IgD-negative memory B cell (primary cell): Measurements from ENCODE around the gene CER1. TPM values are rescaled to one million over a fixed set of nuclear protein-coding genes. Genes with fewer than 3 reads are reported as not detected.
"Not testable (repeated sequence)": the region's sequence is repeated elsewhere in the genome, so short reads cannot be mapped to it uniquely, and the experiment has no call there.

ENCODE experiments used
- H3K27ac Mint-ChIP-seq, 3 donors: one replicate each; pipeline ENCODE4 v1.8.0; 2020 to 2022; ENCODE audit warnings: mild to moderate bottlenecking in 3 of 3, mixed read lengths in 3 of 3, moderate library complexity in 1 of 3
- H3K27me3 Mint-ChIP-seq: one replicate; pipeline ENCODE4 v1.8.0; 2021; ENCODE audit warnings: mixed read lengths
- H3K36me3 Mint-ChIP-seq: one replicate; pipeline ENCODE4 v1.8.0; 2020; ENCODE audit warnings: mild to moderate bottlenecking, mixed read lengths
- H3K4me1 Mint-ChIP-seq, 3 donors: one replicate each; pipeline ENCODE4 v1.8.0; 2020 to 2022; ENCODE audit warnings: mixed read lengths in 3 of 3, mild to moderate bottlenecking in 1 of 3
- H3K4me3 Mint-ChIP-seq, 4 donors: one replicate each; pipeline ENCODE4 v1.8.0; 2020 to 2022; ENCODE audit warnings: mild to moderate bottlenecking in 4 of 4, mixed read lengths in 4 of 4, moderate library complexity in 3 of 4
- H3K9me3 Mint-ChIP-seq, 3 donors: one replicate each; pipeline ENCODE4 v1.8.0; 2020 to 2021; ENCODE audit warnings: mixed read lengths in 3 of 3, mild to moderate bottlenecking in 1 of 3
- polyA plus RNA-seq: library from polyadenylated mRNA; unstranded; fragments of 300-500 nt; fragmentation: Illumina TruSeq; gene quantifications from one replicate; pipeline ENCODE4 v1.2.3, GENCODE V29; 2021

CER1 gene
- polyA plus RNA-seq, 1 donor from 2014 or later, result not detected

DNA sequence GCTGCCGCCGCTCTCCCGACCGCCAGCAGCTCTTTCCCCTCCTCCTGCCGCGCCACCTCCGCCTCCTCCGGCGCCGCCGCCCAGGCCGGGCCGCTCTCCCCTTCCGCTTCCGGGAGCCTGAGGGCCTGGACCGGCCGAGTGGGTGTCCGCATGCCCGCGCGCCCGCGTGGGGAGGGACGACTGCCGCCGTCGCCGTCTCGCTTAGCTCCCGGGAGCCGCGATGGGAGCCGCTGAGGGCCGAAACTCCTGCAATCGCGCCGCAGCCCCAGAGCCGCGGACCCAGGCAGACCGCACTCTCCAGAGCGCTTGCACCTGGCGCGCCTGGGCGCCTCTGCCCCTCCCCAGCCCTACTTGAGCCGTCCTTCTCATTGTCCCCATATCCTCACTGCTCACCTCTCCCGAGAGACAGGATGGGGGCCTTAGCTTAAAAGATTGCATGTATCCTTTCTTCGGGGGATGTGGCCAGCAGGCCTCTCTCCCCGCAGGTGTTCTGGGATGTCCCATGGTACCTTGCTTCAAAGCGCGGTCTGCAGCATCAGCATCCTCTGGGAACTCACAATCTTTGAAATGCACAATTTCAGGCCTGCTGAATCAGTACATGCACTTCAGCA is 29.2 kb downstream of the CER1 start, which contains the start of gene ZDHHC21:
TSS of gene ZDHHC21 (minus strand) at position 182 of the 611 bp plus-strand sequence. CDS start 19,092 bp downstream, outside the sequence.
- H3K36me3 Mint-ChIP-seq, result no peaks in the 10 kb centered on the region
- H3K4me3 Mint-ChIP-seq, result peak within 1 kb of the TSS; percentile 76 to 98 (median 94)
- H3K4me1 Mint-ChIP-seq, result peaks cover 29 to 41% (median 38%) of the 10 kb centered on the region in 3 donors
- H3K27ac Mint-ChIP-seq, result peak within 1 kb of the TSS; percentile 48 to 90 (median 63)
- H3K9me3 Mint-ChIP-seq, result no peaks in the 10 kb centered on the region
- no peaks in the 10 kb centered on the region for H3K27me3 Mint-ChIP-seq

DNA sequence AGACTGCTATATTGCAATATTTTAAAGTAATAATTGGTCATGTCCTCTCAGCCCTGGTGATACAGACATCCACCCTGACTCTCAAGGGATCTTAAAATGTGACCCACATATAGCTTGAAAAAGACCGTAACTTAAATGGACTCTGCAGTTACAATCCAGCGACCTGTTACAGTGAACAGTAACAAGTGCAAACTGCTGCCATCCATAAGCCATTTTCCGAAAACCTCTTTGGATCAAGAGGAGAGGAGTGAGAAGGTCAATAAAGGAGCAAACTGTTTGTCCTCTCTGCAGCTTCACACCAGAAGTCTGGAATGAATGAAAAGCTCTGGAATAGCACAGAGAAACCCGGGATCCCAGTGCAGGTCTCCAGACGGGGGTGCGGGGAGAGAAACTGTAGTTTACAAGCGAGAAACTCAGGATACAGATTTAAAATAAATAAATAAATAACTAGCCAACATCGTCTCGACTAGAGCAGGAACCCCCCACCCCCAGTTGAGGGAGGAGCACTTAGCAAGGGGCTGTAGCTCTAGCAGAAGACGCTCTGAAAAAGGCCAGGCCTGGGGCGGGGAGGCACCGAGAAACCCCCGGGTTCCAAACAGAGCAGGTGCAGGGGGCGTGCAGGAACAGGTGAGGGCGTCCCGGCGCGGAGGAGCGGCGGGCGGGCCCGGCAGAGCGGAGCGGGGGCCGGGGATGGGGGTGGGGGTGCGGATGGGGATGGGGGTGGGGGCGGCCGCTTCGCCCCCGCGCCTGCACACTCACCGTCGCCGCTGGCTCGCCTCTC is 29.9 kb downstream of the CER1 start:
- peak overlapping the region; percentile 24 to 88 (median 63) for H3K27ac Mint-ChIP-seq
- H3K36me3 Mint-ChIP-seq, result no peaks in the 10 kb centered on the region
- peaks cover 34 to 47% (median 43%) of the 10 kb centered on the region in 3 donors for H3K4me1 Mint-ChIP-seq
- H3K4me3 Mint-ChIP-seq, result peak overlapping the region; percentile 76 to 98 (median 94)
- no peaks in the 10 kb centered on the region for H3K27me3 Mint-ChIP-seq
- H3K9me3 Mint-ChIP-seq, result no peaks in the 10 kb centered on the region

DNA sequence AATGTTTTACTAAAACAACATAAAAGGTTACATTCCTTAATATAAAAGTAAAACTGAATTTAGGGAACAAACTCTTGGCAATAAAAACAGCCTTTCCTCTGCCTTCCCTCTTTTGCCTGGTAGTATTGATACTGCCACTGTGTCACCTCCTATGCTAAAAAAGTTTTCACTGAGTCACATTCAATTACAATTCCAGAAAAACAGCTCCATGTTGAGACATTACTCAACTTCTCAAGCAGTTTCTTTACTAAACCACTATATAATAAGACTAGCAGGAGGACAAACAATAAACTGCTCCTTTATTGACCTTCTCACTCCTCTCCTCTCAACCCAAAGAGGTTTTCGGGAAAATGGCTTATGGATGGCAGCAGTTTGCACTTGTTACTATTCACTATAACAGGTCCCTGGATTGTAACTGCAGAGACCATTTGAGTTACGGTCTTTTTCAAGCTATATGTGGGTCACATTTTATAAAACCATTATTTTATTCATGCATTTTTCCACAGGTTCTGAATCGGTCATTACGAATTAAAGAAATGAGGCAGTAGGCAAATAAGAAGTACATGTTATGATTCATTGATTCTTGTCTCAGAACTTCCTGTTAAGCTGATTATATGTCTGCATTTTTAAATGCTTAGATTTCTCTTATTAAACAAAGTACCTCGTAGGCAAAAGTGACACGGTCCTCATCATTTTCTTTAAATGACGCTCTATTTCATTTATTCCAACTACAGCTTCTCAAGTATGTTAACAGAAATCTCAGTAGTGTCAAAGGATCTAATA is 31.4 kb downstream of the CER1 start:
- Mint-ChIP-seq H3K9me3 (no peaks in the 10 kb centered on the region), H3K4me1 (peaks cover 42 to 55% (median 43%) of the 10 kb centered on the region in 3 donors), H3K27ac (peak overlapping the region; percentile 63 to 89 (median 82)), H3K27me3 (no peaks in the 10 kb centered on the region), H3K4me3 (peak overlapping the region; percentile 59 to 93 (median 74)), H3K36me3 (no peaks in the 10 kb centered on the region)

DNA sequence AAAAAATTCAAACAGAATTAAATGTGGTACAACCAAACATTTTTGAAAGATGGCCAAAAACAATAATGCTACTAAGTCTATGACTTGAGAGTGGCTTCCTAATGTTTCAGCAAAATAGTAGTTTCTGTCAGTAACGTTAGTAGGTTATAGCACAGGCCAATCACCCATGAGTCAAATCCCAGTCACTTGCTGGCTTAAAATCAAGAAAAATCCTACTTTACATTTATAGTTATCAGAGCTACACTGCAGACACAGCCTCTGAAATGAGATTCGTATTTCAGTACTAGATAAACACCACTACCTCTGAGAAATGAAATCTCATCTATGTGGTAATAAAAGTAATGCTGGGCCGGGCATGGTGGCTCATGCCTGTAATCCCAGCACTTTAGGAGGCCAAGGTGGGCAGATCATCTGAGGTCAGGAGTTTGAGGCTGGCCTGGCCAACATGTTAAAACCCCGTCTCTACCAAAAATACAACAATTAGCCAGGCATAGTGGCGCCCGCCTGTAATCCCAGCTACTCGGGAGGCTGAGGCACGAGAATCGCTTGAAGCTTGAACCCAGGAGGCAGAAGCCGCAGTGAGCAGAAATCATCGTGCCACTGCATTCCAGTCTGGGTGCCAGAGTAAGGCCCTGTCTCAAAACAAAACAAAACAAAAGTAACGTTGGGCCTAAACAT is 35.4 kb downstream of the CER1 start:
- Mint-ChIP-seq H3K4me3 (peak overlapping the region in 2 of 4 donors; percentile 22 to 72), H3K36me3 (peaks cover 5% of the 10 kb centered on the region), H3K9me3 (no peaks in the 10 kb centered on the region), H3K27me3 (no peaks in the 10 kb centered on the region), H3K4me1 (peaks cover 44 to 49% (median 45%) of the 10 kb centered on the region in 3 donors), H3K27ac (peak overlapping the region; percentile 48 to 89 (median 67))

DNA sequence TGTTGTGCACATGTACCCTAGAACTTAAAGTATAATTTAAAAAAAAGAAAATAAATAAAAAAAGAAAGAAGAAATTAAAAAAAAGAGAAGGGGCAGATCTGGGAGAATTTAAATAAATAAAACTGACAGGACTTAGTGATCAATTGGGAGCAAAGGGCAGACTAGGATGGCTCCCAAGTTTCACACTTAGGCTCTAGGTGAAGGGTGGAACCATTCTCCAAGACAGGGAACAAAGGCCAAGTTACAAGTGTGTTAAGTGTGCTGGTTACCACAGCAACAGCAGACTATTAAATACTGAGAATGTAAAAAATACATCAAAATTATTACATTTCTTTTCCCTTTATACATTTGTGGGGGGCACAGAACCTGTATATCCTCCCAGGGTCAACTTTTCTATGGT is 36.4 kb downstream of the CER1 start:
- H3K4me1 Mint-ChIP-seq, result peaks cover 38 to 48% (median 43%) of the 10 kb centered on the region in 3 donors
- H3K4me3 Mint-ChIP-seq, result no peak overlapping the region
- H3K27ac Mint-ChIP-seq, result peak overlapping the region in 1 of 3 donors; percentile 48
- no peaks in the 10 kb centered on the region for H3K9me3 Mint-ChIP-seq
- H3K27me3 Mint-ChIP-seq, result no peaks in the 10 kb centered on the region
- H3K36me3 Mint-ChIP-seq, result peaks cover 8% of the 10 kb centered on the region

DNA sequence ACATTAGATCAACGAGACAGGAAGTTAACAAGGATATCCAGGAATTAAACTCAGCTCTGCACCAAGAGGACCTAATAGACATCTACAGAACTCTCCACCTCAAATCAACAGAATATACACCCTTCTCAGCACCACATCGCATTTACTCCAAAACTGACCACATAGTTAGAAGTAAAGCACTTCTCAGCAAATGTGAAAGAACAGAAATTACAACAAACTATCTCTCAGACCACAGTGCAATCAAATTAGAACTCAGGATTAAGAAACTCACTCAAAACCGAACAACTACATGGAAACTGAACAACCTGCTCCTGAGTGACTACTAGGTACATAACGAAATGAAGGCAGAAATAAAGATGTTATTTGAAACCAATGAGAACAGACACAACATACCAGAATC is 39.9 kb downstream of the CER1 start:
- H3K27me3 Mint-ChIP-seq, H3K9me3 Mint-ChIP-seq, H3K36me3 Mint-ChIP-seq: not testable (repeated sequence)
- H3K27ac Mint-ChIP-seq, result peak overlapping the region in 1 of 3 donors; percentile 92
- H3K4me1 Mint-ChIP-seq, result peaks cover 25 to 31% (median 29%) of the 10 kb centered on the region in 3 donors
- peak overlapping the region in 1 of 4 donors; percentile 68 for H3K4me3 Mint-ChIP-seq

DNA sequence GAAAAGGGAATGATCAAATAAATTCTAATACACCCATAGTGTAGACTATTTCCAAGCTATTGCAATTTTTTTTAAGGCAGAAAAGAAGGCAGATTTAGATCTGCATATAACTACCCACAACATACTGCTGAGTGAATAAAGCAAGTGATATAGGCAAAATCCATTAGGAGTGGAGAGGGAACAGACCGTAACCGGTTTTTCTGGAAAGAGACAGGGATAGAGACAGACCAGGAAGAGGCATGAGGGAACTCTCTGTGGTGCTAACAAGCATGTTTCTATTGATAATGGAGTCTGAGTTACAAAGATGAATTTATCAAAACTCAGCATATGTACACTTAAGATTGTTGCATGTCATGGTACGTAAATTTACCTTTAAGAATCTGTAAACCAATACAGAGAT is 43.8 kb downstream of the CER1 start:
- H3K36me3 Mint-ChIP-seq, result peaks cover 11% of the 10 kb centered on the region
- H3K4me1 Mint-ChIP-seq, result peaks cover 26 to 41% (median 31%) of the 10 kb centered on the region in 3 donors
- H3K27ac Mint-ChIP-seq, result no peak overlapping the region
- no peaks in the 10 kb centered on the region for H3K9me3 Mint-ChIP-seq
- no peak overlapping the region for H3K4me3 Mint-ChIP-seq
- no peaks in the 10 kb centered on the region for H3K27me3 Mint-ChIP-seq

DNA sequence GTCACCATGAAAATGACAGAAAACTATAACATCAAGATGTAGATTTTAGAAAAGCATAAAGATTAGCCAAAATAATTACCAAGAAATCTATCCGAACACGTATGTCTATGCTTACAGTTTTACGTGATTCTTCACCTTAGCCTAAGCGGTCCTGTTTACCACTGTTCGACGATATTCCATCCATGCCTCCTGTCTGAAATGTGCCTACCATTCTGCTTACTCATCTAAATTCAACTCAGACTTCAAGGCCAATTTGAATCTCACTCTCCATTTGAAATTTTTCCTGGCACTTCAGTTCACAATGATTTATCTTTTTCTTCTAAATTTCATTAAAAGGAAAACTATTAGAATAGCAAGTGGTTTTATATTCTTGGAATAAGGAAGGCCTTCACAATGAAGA is 44.7 kb downstream of the CER1 start:
- Mint-ChIP-seq H3K4me3 (no peak overlapping the region), H3K27me3 (no peaks in the 10 kb centered on the region), H3K4me1 (peaks cover 26 to 39% (median 30%) of the 10 kb centered on the region in 3 donors), H3K27ac (no peak overlapping the region), H3K9me3 (no peaks in the 10 kb centered on the region), H3K36me3 (peaks cover 11% of the 10 kb centered on the region)

DNA sequence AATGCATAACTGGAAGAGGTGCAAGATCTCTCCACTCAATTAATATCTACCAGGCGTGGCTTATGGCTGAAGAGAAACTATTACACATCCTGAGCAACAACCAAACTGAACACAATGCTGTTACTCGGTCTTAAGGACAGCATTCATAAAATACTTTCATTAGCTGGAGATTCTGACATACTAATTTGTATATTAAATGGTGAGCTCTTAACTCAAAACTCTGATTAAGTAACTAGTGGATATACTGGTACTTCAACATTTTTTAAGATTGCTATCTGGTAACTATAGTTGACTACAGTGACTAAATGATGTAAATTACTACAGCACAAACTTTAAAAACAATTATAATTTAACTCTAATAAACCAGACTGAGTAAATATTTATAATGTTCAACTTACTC is 45.1 kb downstream of the CER1 start:
- Mint-ChIP-seq H3K4me1 (peaks cover 24 to 36% (median 25%) of the 10 kb centered on the region in 3 donors), H3K27me3 (no peaks in the 10 kb centered on the region), H3K4me3 (no peak overlapping the region), H3K36me3 (peaks cover 8% of the 10 kb centered on the region), H3K27ac (no peak overlapping the region), H3K9me3 (no peaks in the 10 kb centered on the region)

DNA sequence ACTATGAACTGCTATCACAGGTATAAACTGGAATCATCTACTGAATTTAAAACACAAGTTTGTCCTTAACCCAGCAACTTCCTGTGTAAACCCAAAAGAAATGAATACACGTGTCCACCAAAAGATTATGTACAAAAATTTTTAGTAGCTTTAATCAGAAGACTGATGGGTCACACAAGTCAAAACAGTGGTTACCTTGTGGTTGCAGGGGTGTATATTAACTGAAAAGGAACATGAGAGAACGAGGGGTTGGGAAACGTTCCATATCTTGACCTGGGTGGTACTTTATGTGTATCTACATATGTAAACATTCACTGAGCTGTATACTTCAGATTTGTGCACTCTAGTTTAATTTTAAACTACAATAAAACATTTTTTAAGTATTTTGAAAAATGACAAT is 47.9 kb downstream of the CER1 start:
- peaks cover 15% of the 10 kb centered on the region for H3K36me3 Mint-ChIP-seq
- H3K27me3 Mint-ChIP-seq, result no peaks in the 10 kb centered on the region
- H3K9me3 Mint-ChIP-seq, result no peaks in the 10 kb centered on the region
- peaks cover 13 to 35% (median 16%) of the 10 kb centered on the region in 3 donors for H3K4me1 Mint-ChIP-seq
- no peak overlapping the region for H3K27ac Mint-ChIP-seq
- H3K4me3 Mint-ChIP-seq, result no peak overlapping the region

DNA sequence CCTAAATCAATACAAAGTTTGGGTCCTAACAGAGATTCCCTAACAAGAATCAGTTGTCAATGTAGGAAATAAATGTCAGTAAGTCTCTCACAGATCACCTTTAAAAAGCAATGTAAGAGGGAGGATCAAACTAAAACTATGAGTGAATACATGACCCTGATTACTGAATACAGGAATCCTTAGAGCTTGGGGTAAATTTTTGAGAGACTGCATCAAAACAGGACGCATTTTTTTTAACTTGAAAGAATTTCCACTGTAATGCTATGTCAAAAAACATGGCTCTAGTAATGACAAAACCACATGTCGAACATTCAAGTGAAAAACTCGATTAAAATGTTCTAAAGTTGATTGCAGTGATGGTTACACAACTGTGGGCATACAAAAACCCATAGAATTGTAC is 51.2 kb downstream of the CER1 start:
- Mint-ChIP-seq H3K27ac (no peak overlapping the region), H3K9me3 (no peaks in the 10 kb centered on the region), H3K36me3 (peaks cover 12% of the 10 kb centered on the region), H3K27me3 (no peaks in the 10 kb centered on the region), H3K4me1 (peaks cover 6 to 21% (median 9%) of the 10 kb centered on the region in 3 donors), H3K4me3 (no peak overlapping the region)

DNA sequence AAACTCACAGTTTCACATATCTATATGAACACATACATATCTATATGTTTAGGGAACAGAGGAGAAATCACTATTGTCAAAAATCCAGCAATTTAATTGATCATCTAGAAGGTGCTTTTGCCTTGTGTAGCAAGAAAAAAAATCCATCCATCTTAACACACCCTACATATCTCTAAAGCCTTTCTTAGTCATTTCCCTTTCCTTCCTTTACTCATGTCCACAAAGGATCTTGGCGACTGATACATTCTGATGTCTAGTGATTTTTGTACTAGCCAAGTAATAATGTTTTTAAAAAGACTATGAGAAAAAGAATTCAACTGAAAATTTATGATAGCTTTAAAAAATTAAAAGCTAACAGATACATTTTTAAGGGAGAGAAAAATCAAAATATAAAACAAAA is 51.8 kb downstream of the CER1 start:
- Mint-ChIP-seq H3K36me3 (peaks cover 12% of the 10 kb centered on the region), H3K4me1 (peaks cover 3 to 19% (median 7%) of the 10 kb centered on the region in 3 donors), H3K27me3 (no peaks in the 10 kb centered on the region), H3K9me3 (no peaks in the 10 kb centered on the region), H3K27ac (peak overlapping the region in 1 of 3 donors; percentile 47), H3K4me3 (no peak overlapping the region)
